ENCODE data around the gene NUP85.
"Not testable (repeated sequence)": the region's sequence is repeated elsewhere in the genome, so short reads cannot be mapped to it uniquely, and the experiment has no call there.

The NUP85 gene

GRCh38 chr17:75269844-75270217 is 64.4 kb downstream of the NUP85 start:
- DNase-seq (ENCODE audit: low read depth in 2 of 2) = no peak

GRCh38 chr17:75270218-75270965 is 64.9 kb downstream of the NUP85 start:
- DNase-seq (ENCODE audit: low read depth in 2 of 2) = peak; percentile 34 to 43

GRCh38 chr17:75270966-75271232 is 65.4 kb downstream of the NUP85 start, which contains the start of gene MIF4GD:
TSS of gene MIF4GD (minus strand) at chr17:75271231. CDS start at chr17:75270195, 1,036 bp downstream.
- DNase-seq (ENCODE audit: low read depth in 2 of 2) = no peak

- peak; percentile 76 to 83 for DNase-seq (ENCODE audit: low read depth in 2 of 2)
These were observed 65.9 kb downstream of the NUP85 start for GRCh38 chr17:75271233-75271954.

GRCh38 chr17:75271955-75272847 is 66.7 kb downstream of the NUP85 start:
- DNase-seq (ENCODE audit: low read depth in 2 of 2) = no peak

- no peak for DNase-seq (ENCODE audit: low read depth in 2 of 2)
These were observed 67.3 kb downstream of the NUP85 start for GRCh38 chr17:75272848-75273184.

GRCh38 chr17:75273977-75274708 is 68.7 kb downstream of the NUP85 start:
- no peak for DNase-seq (ENCODE audit: low read depth in 2 of 2)

GRCh38 chr17:75277664-75278071 is 72.2 kb downstream of the NUP85 start:
- DNase-seq (ENCODE audit: low read depth in 2 of 2) = no peak

- not testable (repeated sequence) for DNase-seq (ENCODE audit: low read depth in 2 of 2)
These were observed 74.7 kb downstream of the NUP85 start for GRCh38 chr17:75280189-75280588.

GRCh38 chr17:75285123-75285522 is 79.6 kb downstream of the NUP85 start:
- DNase-seq (ENCODE audit: low read depth in 2 of 2) = no peak

Data from activated CD4-positive, alpha-beta T cell treated with anti-CD3 and anti-CD28 coated beads for 24 hours (primary cell).